CD4-positive, alpha-beta memory T cell (primary cell): ENCODE results near the gene PTMS. TPM values are rescaled to one million over a fixed set of nuclear protein-coding genes. Genes with fewer than 3 reads are reported as not detected.
A peak's percentile ranks its signal among the peaks of the same experiment; 100 is the strongest.

Source experiments
- CTCF ChIA-PET: fragments of 350-600 bp; sonication (Branson Sonifier 250); formaldehyde crosslinking; loops from one replicate; lab custom pipeline; 2021; ENCODE audit warnings: inconsistent platforms; ENCODE audit not compliant: partially characterized antibody; lab: Charles Lee
- POLR2A ChIA-PET: fragments of 350-600 bp; sonication (Branson Sonifier 250); formaldehyde crosslinking; loops from one replicate; lab custom pipeline; 2021; ENCODE audit not compliant: partially characterized antibody; lab: Charles Lee
- DNase-seq, 5 donors: peaks; one replicate each; pipeline versions ENCODE4 v3.0.0 to v3.0.0-alpha.2; 2020 to 2022; ENCODE audit warnings: mixed read lengths in 1 of 5
- H3K27ac ChIP-seq: one replicate; pipeline ENCODE4 v1.7.0; 2013; ENCODE audit warnings: low read depth, low read length
- H3K27me3 ChIP-seq: 2 replicates; pipeline ENCODE4 v1.7.0; 2013; ENCODE audit warnings: mild to moderate bottlenecking, low read length, moderate library complexity; ENCODE audit not compliant: insufficient read depth
- H3K36me3 ChIP-seq: 2 replicates; pipeline ENCODE4 v1.7.0; 2013; ENCODE audit warnings: mild to moderate bottlenecking, low read length, moderate library complexity; ENCODE audit not compliant: insufficient read depth
- H3K4me1 ChIP-seq: 2 replicates; pipeline ENCODE4 v1.7.0; 2013; ENCODE audit warnings: mild to moderate bottlenecking, low read length, moderate library complexity; ENCODE audit not compliant: insufficient read depth
- H3K4me3 ChIP-seq, 2 donors: one replicate each; pipeline ENCODE4 v1.7.0; 2013; ENCODE audit warnings: low read length in 2 of 2, mild to moderate bottlenecking in 1 of 2
- H3K9me3 ChIP-seq, 2 donors: one replicate each; pipeline ENCODE4 v1.7.0; 2013; ENCODE audit warnings: low read length in 2 of 2, control low read depth in 1 of 2; ENCODE audit not compliant: control insufficient read depth in 1 of 2
- H3K27ac Mint-ChIP-seq, 7 donors: one replicate each; pipeline ENCODE4 v1.8.0; 2020 to 2021; ENCODE audit warnings: mixed read lengths in 7 of 7, mild to moderate bottlenecking in 6 of 7, inconsistent platforms in 3 of 7, moderate library complexity in 3 of 7
- H3K27me3 Mint-ChIP-seq, 2 donors: one replicate each; pipeline ENCODE4 v1.8.0; 2020 to 2021; ENCODE audit warnings: mixed read lengths in 2 of 2
- H3K36me3 Mint-ChIP-seq, 2 donors: one replicate each; pipeline ENCODE4 v1.8.0; 2020 to 2021; ENCODE audit warnings: mixed read lengths in 2 of 2, inconsistent platforms in 1 of 2, mild to moderate bottlenecking in 1 of 2
- H3K4me1 Mint-ChIP-seq, 4 donors: one replicate each; pipeline ENCODE4 v1.8.0; 2020 to 2021; ENCODE audit warnings: mixed read lengths in 4 of 4, mild to moderate bottlenecking in 1 of 4
- H3K4me3 Mint-ChIP-seq, 8 donors: one replicate each; pipeline ENCODE4 v1.8.0; 2020 to 2021; ENCODE audit warnings: mixed read lengths in 8 of 8, mild to moderate bottlenecking in 7 of 8, moderate library complexity in 6 of 8, inconsistent platforms in 3 of 8
- H3K9me3 Mint-ChIP-seq, 8 donors: one replicate each; pipeline ENCODE4 v1.8.0; 2020 to 2021; ENCODE audit warnings: mixed read lengths in 8 of 8, mild to moderate bottlenecking in 5 of 8, inconsistent platforms in 3 of 8, moderate library complexity in 1 of 8
- intact Hi-C: fragments of 100-400 bp; cut with micrococcal nuclease; formaldehyde crosslinking; loops from one replicate; pipeline ENCODE4 v1.15.1; 2023
- polyA plus RNA-seq, 2 donors: library from polyadenylated mRNA; unstranded; fragments of 300-500 nt; fragmentation: Illumina TruSeq; gene quantifications; one replicate each; pipeline ENCODE4 v1.2.3, GENCODE V29; 2021
- total RNA-seq, 2 experiments: library from RNA; stranded (reverse); gene quantifications; one replicate each; pipeline ENCODE4 v1.2.3, GENCODE V29; 2021

PTMS gene
- total and polyA plus RNA-seq, 4 experiments from 2014 or later = 1.3 to 3.6 (median 2.4) TPM

DNA sequence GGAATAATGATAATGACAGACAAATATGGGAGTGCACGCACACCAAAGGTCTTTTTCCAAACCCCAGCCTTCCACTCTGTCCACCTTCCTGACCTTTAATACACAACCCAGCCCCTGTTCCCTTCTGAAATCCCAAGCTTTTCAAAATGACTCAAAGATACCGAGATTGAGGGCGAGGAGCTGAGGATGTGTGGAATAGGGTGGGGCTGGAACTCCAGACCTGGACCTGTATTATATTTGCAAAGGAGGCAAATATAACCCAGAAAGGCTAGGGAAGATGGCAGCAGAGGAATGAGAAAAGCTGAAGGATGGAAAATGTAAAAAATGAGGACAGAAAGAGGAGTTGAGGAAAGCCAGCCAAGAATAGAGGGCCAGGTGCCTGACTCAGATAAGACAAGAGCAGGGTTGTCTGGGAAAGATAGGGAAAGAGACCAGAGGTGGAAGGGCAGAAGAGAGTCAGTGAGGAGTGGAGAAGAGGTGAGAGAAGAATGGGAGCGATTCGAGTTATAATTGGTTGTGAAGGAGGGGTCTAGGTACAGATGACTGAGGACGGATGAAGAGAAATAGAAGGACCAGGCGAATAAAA is 1.0 kb upstream of the PTMS start:
- DNase-seq = no peak
- Mint-ChIP-seq H3K4me3 (peak overlapping the region; percentile 61 to 88 (median 72)), H3K9me3 (peaks cover 0 to 2% (median 0%) of the 10 kb centered on the region in 8 donors), H3K36me3 (peaks cover 0 to 1% of the 10 kb centered on the region in 2 donors), H3K27ac (peak overlapping the region in 6 of 7 donors; percentile 3 to 86 (median 20)), H3K27me3 (peaks cover 16 to 27% of the 10 kb centered on the region in 2 donors), H3K4me1 (peaks cover 15 to 42% (median 28%) of the 10 kb centered on the region in 4 donors)
- peaks cover 27% of the 10 kb centered on the region for H3K4me1 ChIP-seq
- H3K9me3 ChIP-seq = no peaks in the 10 kb centered on the region
- no peak overlapping the region for H3K27ac ChIP-seq
- POLR2A ChIA-PET = interaction anchor here (0.9 to 4.1 kb wide), 8 partner anchors 9 to 178 kb away, joined by 3 to 44 read pairs (median 14); partner anchors contain the start of genes C12orf57, CD4, CDCA3 and MLF2
- CTCF ChIA-PET = interaction anchor here (0.7 to 23.3 kb wide), 10 partner anchors 8 to 71 kb away, joined by 4 to 343 read pairs (median 22); partner anchors contain the start of genes CD4, GPR162, MLF2 and P3H3
- intact Hi-C loops = no loop called here
- no peaks in the 10 kb centered on the region for H3K36me3 ChIP-seq
- no peak overlapping the region for H3K4me3 ChIP-seq
- H3K27me3 ChIP-seq = peaks cover 15% of the 10 kb centered on the region

DNA sequence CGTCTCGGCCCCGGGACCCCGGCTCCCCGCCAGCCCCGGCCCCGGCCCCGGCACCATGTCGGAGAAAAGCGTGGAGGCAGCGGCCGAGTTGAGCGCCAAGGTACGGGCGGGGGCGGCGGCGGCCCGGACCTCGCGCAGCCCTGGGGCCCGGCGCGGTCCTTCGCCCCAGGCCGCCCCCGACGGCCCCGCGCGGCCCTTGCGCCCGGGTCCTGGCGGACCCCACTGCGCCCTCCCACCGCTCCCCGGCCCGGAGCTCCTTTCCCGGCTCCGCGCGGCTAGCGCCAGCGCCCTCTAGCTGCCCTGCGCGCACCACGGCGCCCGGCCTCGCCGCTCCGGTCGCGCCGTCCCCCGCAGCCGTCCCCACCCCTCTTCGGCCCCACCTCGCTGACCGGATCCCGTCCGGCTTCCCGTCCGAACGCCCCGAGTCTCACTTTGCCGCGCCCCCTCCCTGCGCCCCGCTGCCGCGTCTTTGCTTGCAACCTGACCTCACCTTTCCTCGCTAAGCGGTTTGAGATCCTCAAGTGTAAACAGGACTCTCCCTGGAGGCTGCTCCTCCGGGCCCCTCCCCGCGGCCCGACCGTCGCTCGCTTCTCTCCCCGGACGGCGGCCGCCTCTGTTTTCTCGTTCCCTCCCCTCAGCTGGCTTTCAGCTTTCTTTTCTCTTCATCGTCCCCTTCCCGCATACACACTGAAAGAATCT is 637 bp downstream of the PTMS start:
- H3K27me3 Mint-ChIP-seq = peaks cover 16 to 35% of the 10 kb centered on the region in 2 donors
- intact Hi-C loops = loop anchor here (1.0 to 2.0 kb wide), 2 partner anchors 13 to 26 kb away; partner anchors contain the start of gene MLF2
- no peak overlapping the region for H3K27ac ChIP-seq

DNA sequence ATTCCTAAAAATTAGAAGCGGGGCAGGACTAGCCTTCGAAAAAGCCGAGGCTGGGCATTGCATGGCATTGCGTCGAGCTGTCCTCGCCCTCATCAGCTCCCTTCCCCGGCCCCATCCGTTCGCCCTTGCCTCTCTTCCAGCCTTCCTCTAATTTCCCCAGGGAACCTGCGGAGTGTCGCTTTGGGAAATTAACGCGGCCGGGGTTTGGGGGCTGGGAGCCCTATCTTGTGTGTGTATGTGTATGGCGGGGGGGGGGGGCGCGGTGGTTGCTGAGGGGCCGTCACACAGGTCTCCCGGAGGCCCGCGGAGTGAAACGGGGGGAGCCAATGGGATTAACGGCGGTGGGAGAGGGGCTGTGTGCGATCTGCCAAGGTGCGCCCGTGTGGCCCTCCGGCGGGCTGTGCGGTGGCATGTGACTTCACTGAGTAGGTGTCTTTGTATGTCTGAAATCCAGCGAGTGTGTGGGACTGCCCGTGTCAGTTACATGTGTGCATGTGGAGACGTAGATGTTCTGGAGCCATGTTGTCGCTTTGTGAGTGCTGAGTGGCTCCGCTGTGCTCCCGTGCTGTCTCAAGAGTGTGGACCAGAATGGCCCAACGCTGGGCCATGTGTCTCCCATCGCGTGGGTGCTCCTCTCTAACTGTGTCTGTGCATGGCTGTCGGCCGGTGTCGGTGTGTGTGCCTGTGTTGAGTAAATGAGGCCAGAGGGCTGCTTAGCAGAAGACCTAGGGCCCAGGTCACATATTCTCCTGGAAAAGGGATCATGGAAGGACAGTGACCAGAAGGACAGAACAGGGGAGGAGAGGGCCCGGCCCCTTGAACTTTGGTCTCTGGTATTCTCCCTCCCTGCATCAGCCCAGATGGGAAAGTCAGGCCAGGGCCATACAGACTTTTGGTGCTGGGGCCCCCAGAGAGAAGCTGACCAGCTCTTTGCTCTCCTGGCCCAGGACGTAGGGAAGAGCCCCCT is 1.5 kb downstream of the PTMS start:
- Histone ChIP-seq H3K4me1 (peaks cover 44% of the 10 kb centered on the region), H3K4me3 (peak overlapping the region in 1 of 2 donors; percentile 52), H3K27ac (no peak overlapping the region), H3K9me3 (no peaks in the 10 kb centered on the region), H3K36me3 (no peaks in the 10 kb centered on the region), H3K27me3 (peaks cover 17% of the 10 kb centered on the region)
- intact Hi-C loops = loop anchor here (2.0 kb wide), 1 partner anchor 25 kb away; no protein-coding TSS in a partner anchor
- Mint-ChIP-seq H3K9me3 (peaks cover 0 to 4% (median 0%) of the 10 kb centered on the region in 8 donors), H3K27ac (peak overlapping the region in 6 of 7 donors; percentile 32 to 84 (median 70)), H3K4me3 (peak overlapping the region; percentile 85 to 90 (median 88)), H3K36me3 (peaks cover 0 to 1% of the 10 kb centered on the region in 2 donors), H3K4me1 (peaks cover 21 to 60% (median 40%) of the 10 kb centered on the region in 4 donors), H3K27me3 (peaks cover 18 to 39% of the 10 kb centered on the region in 2 donors)
- POLR2A ChIA-PET = interaction anchor here (0.9 to 4.1 kb wide), 16 partner anchors 7 to 200 kb away, joined by 3 to 44 read pairs (median 6); partner anchors contain the start of genes C12orf57, CD4, CDCA3 and MLF2
- no peak for DNase-seq
- CTCF ChIA-PET = interaction anchor here (0.9 to 23.3 kb wide), 21 partner anchors 10 to 181 kb away, joined by 3 to 343 read pairs (median 7); partner anchors contain the start of genes CD4, CDCA3, COPS7A and GPR162

More for the DNA sequence above, 637 bp downstream of the PTMS start:
- ChIA-PET POLR2A (interaction anchor here (0.9 to 4.1 kb wide), 16 partner anchors 8 to 199 kb away, joined by 3 to 44 read pairs (median 6); partner anchors contain the start of genes C12orf57, CD4, CDCA3 and MLF2), CTCF (interaction anchor here (0.6 to 23.3 kb wide), 28 partner anchors 9 to 296 kb away, joined by 3 to 343 read pairs (median 5); partner anchors contain the start of genes CD4, CDCA3, COPS7A and GPR162)
- Histone ChIP-seq H3K36me3 (no peaks in the 10 kb centered on the region), H3K4me3 (peak overlapping the region in 1 of 2 donors; percentile 52), H3K27me3 (peaks cover 15% of the 10 kb centered on the region), H3K9me3 (no peaks in the 10 kb centered on the region), H3K4me1 (peaks cover 37% of the 10 kb centered on the region)
- peak overlapping the region; percentile 85 to 90 (median 88) for H3K4me3 Mint-ChIP-seq
- peaks cover 21 to 52% (median 34%) of the 10 kb centered on the region in 4 donors for H3K4me1 Mint-ChIP-seq
- peak; percentile 39 to 56 (median 51) for DNase-seq
- peaks cover 0 to 1% of the 10 kb centered on the region in 2 donors for H3K36me3 Mint-ChIP-seq
- peak overlapping the region; percentile 7 to 84 (median 67) for H3K27ac Mint-ChIP-seq
- H3K9me3 Mint-ChIP-seq = peaks cover 0 to 4% (median 0%) of the 10 kb centered on the region in 8 donors

DNA sequence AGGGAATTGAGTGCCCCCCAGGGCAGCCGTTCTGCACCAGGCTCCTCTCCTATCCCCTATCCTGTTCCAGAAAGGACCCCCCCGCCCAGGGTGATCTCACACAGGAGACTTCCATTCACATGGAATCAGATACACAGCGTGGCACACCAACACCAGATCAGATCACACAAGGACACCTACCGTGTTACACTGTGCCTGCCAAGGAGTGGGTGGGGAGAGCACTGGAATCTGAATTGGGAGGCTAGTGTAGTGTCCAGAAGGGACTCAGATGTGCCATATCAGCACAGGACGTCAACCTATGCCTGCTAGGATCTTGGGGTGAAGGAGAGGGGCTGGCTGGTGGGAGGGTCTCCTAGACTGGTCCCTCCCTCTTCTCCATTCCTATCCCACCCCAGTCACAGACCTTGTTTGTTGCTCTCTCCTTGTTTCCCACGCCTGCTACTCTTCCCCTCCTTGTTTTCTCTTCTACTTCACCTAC is 2.3 kb downstream of the PTMS start:
- H3K36me3 Mint-ChIP-seq = peaks cover 0 to 1% of the 10 kb centered on the region in 2 donors
- Histone ChIP-seq H3K27ac (no peak overlapping the region), H3K4me3 (no peak overlapping the region), H3K36me3 (no peaks in the 10 kb centered on the region), H3K27me3 (peaks cover 24% of the 10 kb centered on the region), H3K9me3 (no peaks in the 10 kb centered on the region), H3K4me1 (peaks cover 52% of the 10 kb centered on the region)
- DNase-seq = no peak
- intact Hi-C loops = no loop called here
- H3K4me1 Mint-ChIP-seq = peaks cover 24 to 69% (median 45%) of the 10 kb centered on the region in 4 donors
- ChIA-PET POLR2A (interaction anchor here (1.0 to 4.1 kb wide), 4 partner anchors 15 to 79 kb away, joined by 4 to 44 read pairs (median 16); partner anchors contain the start of genes CD4, MLF2 and ZNF384), CTCF (interaction anchor here (4.2 to 23.3 kb wide), 4 partner anchors 9 to 55 kb away, joined by 21 to 343 read pairs (median 47); partner anchors contain the start of genes CD4, GPR162 and MLF2)
- H3K27me3 Mint-ChIP-seq = peaks cover 18 to 42% of the 10 kb centered on the region in 2 donors
- peak overlapping the region in 2 of 7 donors; percentile 3 to 45 for H3K27ac Mint-ChIP-seq
- H3K9me3 Mint-ChIP-seq = peaks cover 0 to 4% (median 0%) of the 10 kb centered on the region in 8 donors
- H3K4me3 Mint-ChIP-seq = peak overlapping the region in 3 of 8 donors; percentile 36 to 59 (median 46)

DNA sequence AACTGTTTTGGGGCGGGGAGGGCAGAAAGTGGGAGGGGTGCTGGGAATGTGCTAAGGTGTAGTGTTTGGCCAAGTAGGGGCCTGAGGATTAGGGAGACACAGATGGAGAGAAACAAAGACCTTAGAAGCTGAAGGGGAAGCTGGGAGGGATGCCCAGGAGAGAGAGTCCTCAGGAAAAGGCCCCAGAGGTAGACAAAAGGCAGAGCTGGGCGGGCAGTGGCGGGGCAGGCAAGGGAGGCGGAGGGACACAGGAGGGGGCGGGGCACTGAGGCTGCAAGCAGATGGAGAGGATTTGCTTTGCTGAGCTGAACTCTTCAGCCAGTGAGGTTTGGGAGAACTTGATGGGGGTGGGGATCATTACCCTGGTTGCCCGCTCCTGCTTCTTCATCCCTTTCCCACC is 2.8 kb downstream of the PTMS start:
- Histone ChIP-seq H3K9me3 (no peaks in the 10 kb centered on the region), H3K27ac (no peak overlapping the region), H3K4me1 (peaks cover 55% of the 10 kb centered on the region), H3K27me3 (peaks cover 26% of the 10 kb centered on the region), H3K36me3 (no peaks in the 10 kb centered on the region), H3K4me3 (no peak overlapping the region)
- intact Hi-C loops = no loop called here
- DNase-seq = no peak
- CTCF ChIA-PET = interaction anchor here (0.9 to 28.3 kb wide), 5 partner anchors 9 to 59 kb away, joined by 3 to 343 read pairs (median 64); partner anchors contain the start of genes CD4, GPR162, MLF2 and P3H3
- POLR2A ChIA-PET = interaction anchor here (1.3 kb wide), 1 partner anchor 56 kb away, joined by 3 read pairs; no protein-coding TSS in a partner anchor
- Mint-ChIP-seq H3K4me1 (peaks cover 24 to 69% (median 45%) of the 10 kb centered on the region in 4 donors), H3K4me3 (no peak overlapping the region), H3K36me3 (peaks cover 0 to 1% of the 10 kb centered on the region in 2 donors), H3K27ac (peak overlapping the region in 1 of 7 donors; percentile 82), H3K27me3 (peaks cover 18 to 43% of the 10 kb centered on the region in 2 donors), H3K9me3 (peaks cover 0 to 4% (median 0%) of the 10 kb centered on the region in 8 donors)
